ENCODE results near the gene COPZ1. TPM values are rescaled to one million over a fixed set of nuclear protein-coding genes. Genes with fewer than 3 reads are reported as not detected.

Gene COPZ1
- total and polyA plus RNA-seq, 4 experiments from 2014 or later: 81.6 to 200 (median 121) TPM

- Mint-ChIP-seq H3K4me1 (peaks cover 0 to 37% (median 22%) of the 10 kb centered on the region in 4 donors), H3K9me3 (peaks cover 0 to 2% (median 0%) of the 10 kb centered on the region in 8 donors)
- H3K27ac ChIP-seq (ENCODE audit: low read depth, low read length): no peak overlapping the region
Measured at GRCh38 chr12:54285150-54286041, 39.5 kb upstream of the COPZ1 start.

GRCh38 chr12:54286042-54287030 is 38.6 kb upstream of the COPZ1 start:
- no peaks in the 10 kb centered on the region for H3K27me3 Mint-ChIP-seq
- peaks cover 0 to 2% (median 0%) of the 10 kb centered on the region in 8 donors for H3K9me3 Mint-ChIP-seq
- POLR2A ChIA-PET (ENCODE audit: partially characterized antibody): interaction anchor here (0.8 to 2.2 kb wide), 7 partner anchors 10 to 95 kb away, joined by 3 to 14 read pairs (median 5); partner anchors contain the start of gene COPZ1
- H3K4me1 Mint-ChIP-seq: peaks cover 0 to 37% (median 22%) of the 10 kb centered on the region in 4 donors
- DNase-seq: no peak
- Histone ChIP-seq H3K9me3 (ENCODE audit: control insufficient read depth in 1 of 2, low read length in 2 of 2) (no peaks in the 10 kb centered on the region), H3K4me3 (ENCODE audit: low read length in 2 of 2) (no peak overlapping the region), H3K36me3 (ENCODE audit: insufficient read depth, low read length) (peaks cover 61% of the 10 kb centered on the region), H3K27me3 (ENCODE audit: insufficient read depth, low read length) (no peaks in the 10 kb centered on the region), H3K4me1 (ENCODE audit: insufficient read depth, low read length) (peaks cover 50% of the 10 kb centered on the region), H3K27ac (ENCODE audit: low read depth, low read length) (no peak overlapping the region)
- peak overlapping the region in 5 of 7 donors; percentile 9 to 92 (median 81) for H3K27ac Mint-ChIP-seq
- peak overlapping the region in 5 of 8 donors; percentile 27 to 63 (median 48) for H3K4me3 Mint-ChIP-seq
- H3K36me3 Mint-ChIP-seq: peaks cover 3 to 35% of the 10 kb centered on the region in 2 donors
- CTCF ChIA-PET (ENCODE audit: partially characterized antibody): interaction anchor here (0.6 to 5.1 kb wide), 10 partner anchors 8 to 109 kb away, joined by 3 to 40 read pairs (median 3); partner anchors contain the start of gene COPZ1
- intact Hi-C loops (cut with micrococcal nuclease): no loop called here

More at GRCh38 chr12:54285150-54286041, 39.5 kb upstream of the COPZ1 start:
- Histone ChIP-seq H3K36me3 (ENCODE audit: insufficient read depth, low read length) (peaks cover 61% of the 10 kb centered on the region), H3K4me3 (ENCODE audit: low read length in 2 of 2) (no peak overlapping the region), H3K4me1 (ENCODE audit: insufficient read depth, low read length) (peaks cover 53% of the 10 kb centered on the region), H3K27me3 (ENCODE audit: insufficient read depth, low read length) (no peaks in the 10 kb centered on the region), H3K9me3 (ENCODE audit: control insufficient read depth in 1 of 2, low read length in 2 of 2) (no peaks in the 10 kb centered on the region)
- H3K27me3 Mint-ChIP-seq: no peaks in the 10 kb centered on the region
- no peak for DNase-seq
- CTCF ChIA-PET (ENCODE audit: partially characterized antibody): interaction anchor here (1.0 to 5.1 kb wide), 7 partner anchors 9 to 95 kb away, joined by 3 to 40 read pairs (median 6); no protein-coding TSS in a partner anchor
- H3K27ac Mint-ChIP-seq: peak overlapping the region in 6 of 7 donors; percentile 9 to 92 (median 64)
- intact Hi-C loops (cut with micrococcal nuclease): no loop called here
- POLR2A ChIA-PET (ENCODE audit: partially characterized antibody): interaction anchor here (0.8 to 2.2 kb wide), 5 partner anchors 22 to 96 kb away, joined by 3 to 14 read pairs (median 4); partner anchors contain the start of gene COPZ1
- H3K36me3 Mint-ChIP-seq: peaks cover 3 to 35% of the 10 kb centered on the region in 2 donors
- peak overlapping the region in 6 of 8 donors; percentile 29 to 63 (median 50) for H3K4me3 Mint-ChIP-seq

- Mint-ChIP-seq H3K9me3 (peaks cover 0 to 2% (median 0%) of the 10 kb centered on the region in 8 donors), H3K4me3 (no peak overlapping the region), H3K27me3 (no peaks in the 10 kb centered on the region), H3K27ac (peak overlapping the region in 2 of 7 donors; percentile 48 to 50), H3K36me3 (peaks cover 3 to 35% of the 10 kb centered on the region in 2 donors), H3K4me1 (peaks cover 0 to 31% (median 20%) of the 10 kb centered on the region in 4 donors)
- ChIA-PET CTCF (ENCODE audit: partially characterized antibody) (interaction anchor here (0.6 to 5.1 kb wide), 8 partner anchors 7 to 108 kb away, joined by 3 to 40 read pairs (median 4); no protein-coding TSS in a partner anchor), POLR2A (ENCODE audit: partially characterized antibody) (interaction anchor here (1.6 to 6.4 kb wide), 5 partner anchors 7 to 71 kb away, joined by 5 to 61 read pairs (median 8); partner anchors contain the start of genes CBX5, COPZ1 and HNRNPA1)
- Histone ChIP-seq H3K27ac (ENCODE audit: low read depth, low read length) (no peak overlapping the region), H3K4me3 (ENCODE audit: low read length in 2 of 2) (no peak overlapping the region), H3K36me3 (ENCODE audit: insufficient read depth, low read length) (peaks cover 52% of the 10 kb centered on the region), H3K9me3 (ENCODE audit: control insufficient read depth in 1 of 2, low read length in 2 of 2) (no peaks in the 10 kb centered on the region), H3K27me3 (ENCODE audit: insufficient read depth, low read length) (no peaks in the 10 kb centered on the region), H3K4me1 (ENCODE audit: insufficient read depth, low read length) (peaks cover 38% of the 10 kb centered on the region)
- no peak for DNase-seq
- intact Hi-C loops (cut with micrococcal nuclease): no loop called here
Measured at GRCh38 chr12:54287261-54288157, 37.4 kb upstream of the COPZ1 start.

- H3K4me1 Mint-ChIP-seq: peaks cover 0 to 5% (median 2%) of the 10 kb centered on the region in 4 donors
- POLR2A ChIA-PET (ENCODE audit: partially characterized antibody): interaction anchor here (1.0 to 6.4 kb wide), 10 partner anchors 8 to 76 kb away, joined by 3 to 61 read pairs (median 5); partner anchors contain the start of genes CBX5, COPZ1, HNRNPA1 and NFE2
- no peaks in the 10 kb centered on the region for H3K4me1 ChIP-seq (ENCODE audit: insufficient read depth, low read length)
Measured at GRCh38 chr12:54292083-54292930, 32.6 kb upstream of the COPZ1 start.

GRCh38 chr12:54292931-54293241 is 32.0 kb upstream of the COPZ1 start:
- Mint-ChIP-seq H3K9me3 (peaks cover 0 to 2% (median 0%) of the 10 kb centered on the region in 8 donors), H3K36me3 (peaks cover 0 to 5% of the 10 kb centered on the region in 2 donors), H3K27me3 (peaks cover 0 to 3% of the 10 kb centered on the region in 2 donors), H3K4me3 (no peak overlapping the region), H3K4me1 (peaks cover 3 to 6% (median 3%) of the 10 kb centered on the region in 4 donors), H3K27ac (peak overlapping the region in 1 of 7 donors; percentile 8)
- POLR2A ChIA-PET (ENCODE audit: partially characterized antibody): interaction anchor here (1.0 to 6.4 kb wide), 6 partner anchors 9 to 69 kb away, joined by 3 to 61 read pairs (median 5); partner anchors contain the start of genes CBX5, COPZ1 and HNRNPA1
- Histone ChIP-seq H3K9me3 (ENCODE audit: control insufficient read depth in 1 of 2, low read length in 2 of 2) (no peaks in the 10 kb centered on the region), H3K27me3 (ENCODE audit: insufficient read depth, low read length) (no peaks in the 10 kb centered on the region), H3K4me3 (ENCODE audit: low read length in 2 of 2) (no peak overlapping the region), H3K36me3 (ENCODE audit: insufficient read depth, low read length) (peaks cover 4% of the 10 kb centered on the region), H3K27ac (ENCODE audit: low read depth, low read length) (no peak overlapping the region), H3K4me1 (ENCODE audit: insufficient read depth, low read length) (peaks cover 4% of the 10 kb centered on the region)
- no peak for DNase-seq
- intact Hi-C loops (cut with micrococcal nuclease): loop anchor here (5.0 kb wide), 1 partner anchor 36 kb away; no protein-coding TSS in a partner anchor
- CTCF ChIA-PET (ENCODE audit: partially characterized antibody): interaction anchor here (0.9 to 8.3 kb wide), 24 partner anchors 8 to 162 kb away, joined by 3 to 110 read pairs (median 8); partner anchors contain the start of genes CBX5, COPZ1 and HNRNPA1

More at GRCh38 chr12:54292083-54292930, 32.6 kb upstream of the COPZ1 start:
- H3K36me3 Mint-ChIP-seq: peaks cover 3 to 11% of the 10 kb centered on the region in 2 donors
- peaks cover 10% of the 10 kb centered on the region for H3K36me3 ChIP-seq (ENCODE audit: insufficient read depth, low read length)
- H3K4me3 ChIP-seq (ENCODE audit: low read length in 2 of 2): no peak overlapping the region
- H3K27ac ChIP-seq (ENCODE audit: low read depth, low read length): no peak overlapping the region
- H3K9me3 Mint-ChIP-seq: peaks cover 0 to 2% (median 0%) of the 10 kb centered on the region in 8 donors
- no peaks in the 10 kb centered on the region for H3K27me3 ChIP-seq (ENCODE audit: insufficient read depth, low read length)
- intact Hi-C loops (cut with micrococcal nuclease): loop anchor here (5.0 kb wide), 1 partner anchor 35 kb away; no protein-coding TSS in a partner anchor
- no peaks in the 10 kb centered on the region for H3K9me3 ChIP-seq (ENCODE audit: control insufficient read depth in 1 of 2, low read length in 2 of 2)
- DNase-seq: no peak
- no peaks in the 10 kb centered on the region for H3K27me3 Mint-ChIP-seq
- CTCF ChIA-PET (ENCODE audit: partially characterized antibody): interaction anchor here (1.1 to 8.3 kb wide), 18 partner anchors 7 to 107 kb away, joined by 3 to 110 read pairs (median 8); partner anchors contain the start of genes CBX5, COPZ1 and HNRNPA1
- peak overlapping the region in 1 of 7 donors; percentile 8 for H3K27ac Mint-ChIP-seq
- H3K4me3 Mint-ChIP-seq: no peak overlapping the region

Measured in CD4-positive, alpha-beta memory T cell (primary cell).